Fibroblast of skin of left quadriceps (primary cell): ENCODE measurements around the gene LRRC19.

ENCODE experiments used
- DNase-seq, 2 experiments: peaks; one replicate each; pipeline ENCODE4 v3.0.0-alpha.2; 2013; ENCODE audit warnings: low read depth in 2 of 2

Gene LRRC19

GRCh38 chr9:26955921-26956859, 49.3 kb downstream of the LRRC19 start, which contains the start of gene IFT74:
IFT74 (plus strand) TSS chr9:26956412; CDS start chr9:26961968, 5,556 bp downstream.
- DNase-seq: peak; percentile 97

- DNase-seq: no peak
Observed at GRCh38 chr9:26955222-26955903, 50.1 kb downstream of the LRRC19 start.

GRCh38 chr9:26954050-26954508, 51.4 kb downstream of the LRRC19 start:
- DNase-seq: no peak

GRCh38 chr9:26951794-26952193, 53.7 kb downstream of the LRRC19 start:
- DNase-seq: no peak

- no peak for DNase-seq
Observed at GRCh38 chr9:26950521-26950920, 55.0 kb downstream of the LRRC19 start.

- no peak for DNase-seq
Observed at GRCh38 chr9:26949637-26950069, 55.8 kb downstream of the LRRC19 start.

GRCh38 chr9:26947736-26948135, 57.7 kb downstream of the LRRC19 start:
- no peak for DNase-seq

GRCh38 chr9:26946753-26947727, 58.4 kb downstream of the LRRC19 start, which contains the start of gene PLAA:
PLAA (minus strand) TSS chr9:26947242; CDS start chr9:26947045, 197 bp downstream.
- DNase-seq: peak; percentile 66 to 74

GRCh38 chr9:26945591-26945990, 59.9 kb downstream of the LRRC19 start:
- DNase-seq: no peak
